Measurements from ENCODE around the gene CASQ1.

DNA sequence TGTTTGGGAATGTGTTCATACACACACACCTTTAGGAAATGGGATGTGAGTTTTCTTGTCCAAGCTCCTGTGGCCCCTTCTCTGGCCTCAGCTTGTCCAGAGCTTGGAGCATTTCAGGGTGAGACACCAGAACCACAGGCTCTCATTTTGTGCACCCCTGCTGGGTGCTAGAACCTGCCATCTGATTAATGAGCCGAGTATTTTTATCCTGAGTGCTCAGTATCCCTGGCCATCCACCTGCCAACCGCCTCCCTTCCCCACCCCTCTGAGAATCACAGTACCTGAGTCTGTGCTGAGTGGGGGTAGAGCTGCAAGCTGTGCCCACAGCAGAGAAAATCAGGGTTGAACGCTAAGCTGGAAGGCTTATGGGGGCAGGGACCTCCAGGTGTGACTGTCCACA lies 1.4 kb downstream of the CASQ1 start:
- TF ChIP-seq POLR2A (IDR thresholded peaks at IDR 0.05; ENCODE audit: low read depth, low read length): no peak
- no peak for TF ChIP-seq TAF1 (IDR thresholded peaks at IDR 0.05; ENCODE audit: borderline replicate concordance, low read depth, low read length)

Measured in GM12892 (cell line).